HG02588 (cell line): ENCODE data around the gene PRR29.

Source experiments
- ATAC-seq: cut with Tn5 transposase; IDR thresholded peaks from one replicate; pipeline ENCODE4 v1.9.1; 2021; ENCODE audit warnings: mild to moderate bottlenecking, moderate library complexity; ENCODE audit not compliant: unreplicated experiment

The PRR29 gene

GRCh38 chr17:64039106-64039400 lies 40.9 kb downstream of the PRR29 start:
- no peak for ATAC-seq

GRCh38 chr17:64040206-64040605 lies 42.1 kb downstream of the PRR29 start:
- ATAC-seq: no peak

- no peak for ATAC-seq
Measured at GRCh38 chr17:64041912-64042311, 43.8 kb downstream of the PRR29 start.

- no peak for ATAC-seq
Measured at GRCh38 chr17:64042700-64043485, 44.7 kb downstream of the PRR29 start.

- no peak for ATAC-seq
Measured at GRCh38 chr17:64045176-64045575, 47.0 kb downstream of the PRR29 start.

- no peak for ATAC-seq
Measured at GRCh38 chr17:64048805-64049204, 50.7 kb downstream of the PRR29 start.

- ATAC-seq: no peak
Measured at GRCh38 chr17:64051153-64051552, 53.0 kb downstream of the PRR29 start.

GRCh38 chr17:64053101-64053500 lies 55.0 kb downstream of the PRR29 start:
- ATAC-seq: no peak
